ENCODE results near the gene UBR3.
"Not testable (repeated sequence)": the region's sequence is repeated elsewhere in the genome, so short reads cannot be mapped to it uniquely, and the experiment has no call there.

The UBR3 gene, protein sequence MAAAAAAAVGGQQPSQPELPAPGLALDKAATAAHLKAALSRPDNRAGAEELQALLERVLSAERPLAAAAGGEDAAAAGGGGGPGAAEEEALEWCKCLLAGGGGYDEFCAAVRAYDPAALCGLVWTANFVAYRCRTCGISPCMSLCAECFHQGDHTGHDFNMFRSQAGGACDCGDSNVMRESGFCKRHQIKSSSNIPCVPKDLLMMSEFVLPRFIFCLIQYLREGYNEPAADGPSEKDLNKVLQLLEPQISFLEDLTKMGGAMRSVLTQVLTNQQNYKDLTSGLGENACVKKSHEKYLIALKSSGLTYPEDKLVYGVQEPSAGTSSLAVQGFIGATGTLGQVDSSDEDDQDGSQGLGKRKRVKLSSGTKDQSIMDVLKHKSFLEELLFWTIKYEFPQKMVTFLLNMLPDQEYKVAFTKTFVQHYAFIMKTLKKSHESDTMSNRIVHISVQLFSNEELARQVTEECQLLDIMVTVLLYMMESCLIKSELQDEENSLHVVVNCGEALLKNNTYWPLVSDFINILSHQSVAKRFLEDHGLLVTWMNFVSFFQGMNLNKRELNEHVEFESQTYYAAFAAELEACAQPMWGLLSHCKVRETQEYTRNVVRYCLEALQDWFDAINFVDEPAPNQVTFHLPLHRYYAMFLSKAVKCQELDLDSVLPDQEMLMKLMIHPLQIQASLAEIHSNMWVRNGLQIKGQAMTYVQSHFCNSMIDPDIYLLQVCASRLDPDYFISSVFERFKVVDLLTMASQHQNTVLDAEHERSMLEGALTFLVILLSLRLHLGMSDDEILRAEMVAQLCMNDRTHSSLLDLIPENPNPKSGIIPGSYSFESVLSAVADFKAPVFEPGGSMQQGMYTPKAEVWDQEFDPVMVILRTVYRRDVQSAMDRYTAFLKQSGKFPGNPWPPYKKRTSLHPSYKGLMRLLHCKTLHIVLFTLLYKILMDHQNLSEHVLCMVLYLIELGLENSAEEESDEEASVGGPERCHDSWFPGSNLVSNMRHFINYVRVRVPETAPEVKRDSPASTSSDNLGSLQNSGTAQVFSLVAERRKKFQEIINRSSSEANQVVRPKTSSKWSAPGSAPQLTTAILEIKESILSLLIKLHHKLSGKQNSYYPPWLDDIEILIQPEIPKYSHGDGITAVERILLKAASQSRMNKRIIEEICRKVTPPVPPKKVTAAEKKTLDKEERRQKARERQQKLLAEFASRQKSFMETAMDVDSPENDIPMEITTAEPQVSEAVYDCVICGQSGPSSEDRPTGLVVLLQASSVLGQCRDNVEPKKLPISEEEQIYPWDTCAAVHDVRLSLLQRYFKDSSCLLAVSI (N-terminal part only)

DNA sequence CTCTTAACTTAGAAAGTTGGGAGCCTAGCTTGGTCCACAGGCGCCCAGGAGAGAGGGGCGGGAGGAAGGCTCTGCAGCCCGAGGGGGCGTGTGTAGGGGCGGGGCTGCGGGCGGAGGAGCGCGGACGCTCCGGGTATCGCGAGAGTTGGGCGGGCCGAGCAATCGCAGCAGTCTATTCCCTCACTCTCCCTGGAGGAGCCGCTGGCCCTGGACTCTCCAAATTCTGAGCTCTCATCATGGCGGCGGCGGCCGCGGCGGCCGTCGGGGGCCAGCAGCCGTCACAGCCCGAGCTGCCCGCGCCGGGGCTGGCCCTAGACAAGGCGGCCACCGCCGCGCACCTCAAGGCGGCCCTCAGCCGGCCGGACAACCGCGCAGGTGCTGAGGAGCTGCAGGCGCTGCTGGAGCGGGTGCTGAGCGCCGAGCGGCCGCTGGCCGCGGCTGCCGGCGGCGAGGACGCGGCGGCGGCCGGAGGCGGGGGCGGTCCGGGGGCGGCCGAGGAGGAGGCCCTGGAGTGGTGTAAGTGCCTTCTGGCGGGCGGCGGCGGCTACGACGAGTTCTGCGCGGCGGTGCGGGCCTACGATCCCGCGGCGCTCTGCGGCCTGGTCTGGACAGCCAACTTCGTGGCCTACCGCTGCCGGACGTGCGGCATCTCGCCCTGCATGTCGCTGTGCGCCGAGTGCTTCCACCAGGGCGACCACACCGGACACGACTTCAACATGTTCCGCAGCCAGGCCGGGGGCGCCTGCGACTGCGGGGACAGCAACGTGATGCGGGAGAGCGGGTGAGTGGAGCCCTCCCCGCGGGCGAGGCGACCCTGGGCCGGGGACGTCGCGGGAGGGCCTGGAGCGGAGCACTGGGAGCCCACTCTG, at the start of gene UBR3:
Gene UBR3 (plus strand): TSS at position 183 of the 869 bp plus-strand sequence. CDS start 54 bp downstream, at position 237.
- DNase-seq: peak; percentile 84

DNA sequence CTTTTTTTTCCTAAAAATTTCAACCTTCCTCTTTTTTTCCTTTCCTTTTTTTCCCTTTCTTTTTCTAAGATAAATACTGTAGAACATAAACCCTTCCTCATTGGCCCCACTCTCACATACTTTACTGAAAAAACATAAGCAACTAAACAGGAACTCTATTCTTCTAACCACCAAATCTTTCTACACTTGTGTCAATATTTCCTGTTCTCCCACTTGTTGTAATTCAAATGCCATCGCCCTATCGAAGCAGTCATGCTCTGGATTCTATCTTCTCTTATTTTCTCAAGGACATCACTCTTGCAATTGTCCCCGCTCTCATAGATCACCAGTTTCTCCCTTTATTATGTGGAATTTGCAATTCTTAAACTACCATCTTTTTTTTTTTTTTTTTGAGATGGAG, 48.8 kb upstream of the UBR3 start:
- no peak for DNase-seq

DNA sequence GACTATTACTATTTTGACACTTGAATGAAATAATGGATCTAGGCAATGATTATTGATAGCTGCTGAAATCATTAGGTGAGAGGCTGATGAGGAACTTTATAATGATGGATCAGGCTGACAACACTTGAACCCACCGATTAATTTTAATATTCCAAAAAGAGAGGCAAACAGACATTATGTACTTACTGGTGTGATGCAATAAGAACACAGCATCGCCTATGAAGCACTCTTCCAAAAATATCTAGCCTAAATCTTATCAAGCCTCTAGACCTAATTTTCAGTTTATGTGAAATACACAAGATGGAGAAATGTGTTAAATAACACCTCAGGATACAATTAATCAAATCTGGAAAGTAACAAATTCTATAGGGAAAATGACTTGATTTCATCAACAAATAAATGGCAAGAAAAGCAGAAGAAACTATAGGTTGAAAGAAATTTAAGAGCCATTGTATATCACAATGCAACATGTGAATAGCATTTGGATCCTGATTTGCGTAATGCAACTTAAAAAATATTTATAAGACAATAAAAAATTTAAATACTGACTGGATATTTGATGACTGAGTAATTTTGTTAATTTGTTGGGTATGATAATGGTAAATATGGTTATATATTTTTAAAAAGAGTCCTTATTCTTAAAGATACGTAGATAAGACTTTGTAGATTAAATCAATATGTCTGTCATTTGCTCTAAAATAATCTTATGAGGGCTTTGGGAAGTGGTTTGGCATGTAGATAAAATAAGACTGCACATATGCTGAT, 45.8 kb upstream of the UBR3 start:
- DNase-seq: no peak

DNA sequence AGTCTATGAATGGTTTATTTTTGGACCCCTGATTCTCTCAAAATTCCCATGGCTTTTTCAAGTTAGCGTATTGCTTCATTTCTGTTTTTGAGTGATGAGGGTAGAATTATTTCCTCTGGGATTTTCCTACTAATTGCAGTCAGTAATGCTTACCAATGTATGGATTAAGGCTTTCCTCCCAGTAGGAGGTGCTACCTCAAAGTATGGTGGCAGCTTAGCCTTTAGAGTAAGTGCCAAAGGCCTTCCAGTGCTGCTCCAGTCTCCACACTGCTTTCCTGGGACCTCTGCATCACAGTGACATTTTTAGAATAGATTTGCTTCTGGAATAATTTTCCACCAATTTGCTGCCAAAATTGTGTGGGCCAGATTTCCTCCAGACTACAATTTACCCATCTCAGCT, 44.7 kb upstream of the UBR3 start:
- DNase-seq: no peak

DNA sequence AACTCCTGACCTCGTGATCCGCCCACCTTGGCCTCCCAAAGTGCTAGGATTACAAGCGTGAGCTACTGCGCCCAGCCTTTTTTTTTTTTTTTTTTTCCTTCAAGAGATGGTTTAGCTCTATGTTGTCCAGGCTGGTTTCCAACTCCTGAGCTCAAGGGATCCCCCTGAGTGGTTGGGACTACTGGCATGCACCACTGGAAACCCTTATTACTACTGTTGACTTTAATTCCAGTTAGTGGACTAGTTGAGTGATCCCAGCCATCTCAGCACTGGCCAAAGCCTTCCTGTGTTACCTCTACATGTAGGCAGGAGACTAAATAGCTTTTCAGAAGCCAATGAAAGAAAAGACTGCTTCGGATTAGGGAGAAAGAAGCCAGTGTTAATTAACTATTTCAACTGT, 36.7 kb upstream of the UBR3 start:
- DNase-seq: no peak

DNA sequence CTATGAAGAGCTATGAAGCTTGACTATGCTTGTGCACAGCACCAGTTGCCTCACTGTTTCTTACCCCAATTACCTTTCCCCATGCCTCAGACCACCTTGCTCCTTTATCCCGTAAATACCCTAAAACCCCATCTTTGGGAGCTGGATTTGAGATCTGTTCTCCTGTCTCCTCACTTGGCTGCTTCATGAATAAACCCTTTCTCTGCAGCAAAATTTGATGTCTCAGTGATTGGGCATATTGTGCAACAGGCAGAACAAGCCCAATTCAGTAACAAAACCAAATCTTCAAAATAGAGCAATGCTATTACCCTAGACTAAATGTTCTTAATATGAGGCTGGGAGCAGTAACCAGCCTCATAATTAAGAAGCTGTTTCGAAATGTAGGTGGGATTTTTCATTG, 32.1 kb upstream of the UBR3 start:
- DNase-seq: no peak

DNA sequence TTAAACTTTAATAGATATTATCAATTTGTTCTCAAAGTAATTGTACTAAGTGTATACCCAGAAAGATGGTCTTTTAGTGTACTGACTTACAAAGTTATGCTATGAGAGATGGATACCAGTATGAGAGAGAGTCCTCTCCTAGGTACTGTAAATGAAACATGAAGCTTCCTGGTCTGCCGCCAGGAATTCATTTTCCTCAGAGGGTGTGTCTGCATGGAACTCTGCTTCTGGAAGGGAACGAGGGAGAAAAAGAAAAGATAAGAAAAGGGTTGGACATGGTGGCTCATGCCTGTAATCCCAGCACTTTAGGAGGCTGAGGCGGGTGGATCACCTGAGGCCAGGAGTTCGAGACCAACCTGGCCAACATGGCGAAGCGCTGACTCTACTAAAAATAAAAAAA, 30.8 kb upstream of the UBR3 start:
- DNase-seq: no peak

DNA sequence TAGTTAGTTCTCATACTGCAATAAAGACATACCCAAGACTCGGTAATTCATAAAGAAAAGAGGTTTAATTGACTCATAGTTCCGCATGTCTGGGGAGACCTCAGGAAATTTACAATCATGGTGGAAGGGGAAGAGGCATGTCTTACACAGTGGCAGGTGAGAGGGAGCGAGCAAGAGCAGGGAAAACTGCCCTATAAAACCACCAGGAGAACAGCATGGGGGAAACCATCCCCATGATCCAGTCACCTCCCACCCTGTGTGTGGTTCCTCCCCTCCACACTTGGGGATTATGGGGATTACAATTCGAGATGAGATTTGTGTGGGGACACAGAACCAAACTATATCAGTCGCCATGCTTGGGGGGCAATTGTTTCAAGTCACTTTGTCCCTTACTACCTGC, 29.7 kb upstream of the UBR3 start:
- DNase-seq: no peak

DNA sequence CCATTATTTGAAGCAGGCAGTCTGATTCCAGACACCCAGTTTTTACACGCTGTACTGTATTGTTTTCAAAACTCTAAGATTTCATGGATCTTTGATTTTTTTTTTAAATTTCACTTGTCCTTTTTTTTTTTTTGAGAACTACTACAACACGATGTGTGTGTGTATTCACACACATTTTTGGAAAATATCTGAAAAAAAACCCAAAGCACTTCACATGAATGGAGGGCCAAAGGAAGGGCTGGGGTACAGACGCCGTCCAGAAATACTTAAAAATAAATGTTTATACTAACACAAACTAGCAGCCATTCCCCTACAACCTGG, 28.9 kb upstream of the UBR3 start:
- DNase-seq: no peak

DNA sequence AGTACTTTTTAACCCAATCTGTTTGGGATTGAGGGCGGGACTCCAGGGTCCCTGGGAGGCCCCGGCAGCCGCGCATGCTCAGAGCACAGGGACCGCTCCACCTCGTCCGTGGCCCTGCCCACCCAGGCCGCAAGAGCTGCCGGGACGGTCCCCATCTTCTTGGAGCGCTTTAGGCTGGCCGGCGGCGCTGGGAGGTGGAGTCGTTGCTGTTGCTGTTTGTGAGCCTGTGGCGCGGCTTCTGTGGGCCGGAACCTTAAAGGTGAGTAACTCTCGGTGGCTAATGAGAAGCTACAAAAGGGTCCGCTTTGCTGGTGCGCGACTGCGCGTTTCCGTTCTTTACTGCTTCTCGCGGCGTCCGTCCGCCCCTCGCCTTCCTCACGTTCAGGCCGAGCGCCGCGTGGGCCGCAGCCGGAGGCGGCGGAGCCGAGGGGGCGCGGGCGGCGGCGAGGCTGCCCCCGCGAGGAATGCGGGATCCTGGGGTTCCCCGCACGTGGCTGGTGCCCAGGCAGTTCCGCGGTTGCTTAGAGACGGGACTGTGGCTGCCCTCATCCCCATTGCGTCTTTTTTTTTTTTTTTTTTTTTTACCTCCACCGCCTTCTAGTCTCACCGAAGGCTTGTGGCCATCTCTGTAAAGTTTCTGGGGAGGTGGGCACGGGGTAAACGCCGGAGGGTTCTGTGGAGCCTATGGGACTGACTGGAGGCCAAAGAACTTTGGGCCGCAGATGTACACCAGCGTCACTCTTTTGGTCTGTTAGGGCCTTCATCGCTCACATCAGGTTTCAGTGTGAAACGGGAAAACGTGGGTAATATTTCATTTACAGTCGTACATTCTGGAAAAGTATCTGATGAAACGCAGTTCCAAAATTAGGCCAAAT, 28.3 kb upstream of the UBR3 start, which contains the start of gene SSB:
Gene SSB (plus strand): TSS at position 154 of the 875 bp plus-strand sequence. CDS start 2,090 bp downstream, outside the sequence.
- DNase-seq: peak; percentile 91

DNA sequence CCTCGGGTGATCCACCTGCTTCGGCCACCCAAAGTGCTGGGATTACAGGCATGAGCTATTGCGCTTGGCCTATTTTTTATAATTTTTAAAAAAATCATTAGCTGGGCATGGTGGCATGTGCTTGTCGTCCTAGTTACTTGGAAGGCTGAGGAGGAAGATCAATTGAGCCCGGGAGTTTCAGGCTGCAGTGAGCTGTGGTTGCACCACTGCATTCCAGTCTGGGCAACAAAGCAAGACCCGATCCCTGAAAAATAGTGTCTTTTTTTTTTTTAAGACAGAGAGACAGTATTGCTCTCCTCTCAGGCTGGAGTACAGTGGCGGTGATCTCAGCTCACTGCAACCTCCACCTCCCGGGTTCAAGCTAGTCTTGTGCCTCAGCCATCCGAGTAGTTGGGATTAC, 23.8 kb upstream of the UBR3 start:
- DNase-seq: no peak

DNA sequence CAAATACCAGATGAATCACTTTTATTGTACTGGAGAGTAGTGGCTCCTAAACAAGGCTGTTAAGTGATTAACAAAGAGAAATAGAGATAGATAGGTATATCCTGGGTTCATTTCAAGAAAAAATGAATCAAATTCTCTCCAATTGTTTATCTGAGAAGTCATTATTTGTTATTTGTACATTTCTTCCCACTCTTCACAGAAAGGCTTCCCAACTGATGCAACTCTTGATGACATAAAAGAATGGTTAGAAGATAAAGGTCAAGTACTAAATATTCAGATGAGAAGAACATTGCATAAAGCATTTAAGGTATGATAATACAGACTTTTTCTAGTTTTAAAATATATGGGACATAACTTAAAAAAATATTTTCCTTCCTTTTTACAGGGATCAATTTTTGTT, 20.7 kb upstream of the UBR3 start:
- no peak for DNase-seq

DNA sequence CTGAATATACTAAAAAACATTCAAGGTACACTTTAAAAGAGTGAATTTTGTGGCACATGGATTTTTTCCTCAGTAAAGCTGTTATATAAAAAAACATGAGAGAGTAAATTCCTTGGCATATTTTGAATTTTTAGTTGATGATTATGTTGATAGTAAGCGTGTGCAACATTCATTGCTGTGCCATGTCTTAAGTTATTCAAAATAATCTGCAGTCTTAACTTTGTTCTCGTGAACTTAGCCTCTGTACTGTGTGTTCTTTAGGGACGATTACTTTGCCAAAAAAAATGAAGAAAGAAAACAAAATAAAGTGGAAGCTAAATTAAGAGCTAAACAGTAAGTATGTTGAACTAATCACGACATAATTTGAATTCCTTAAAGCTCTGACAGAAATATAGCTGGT, 19.0 kb upstream of the UBR3 start:
- DNase-seq: no peak

DNA sequence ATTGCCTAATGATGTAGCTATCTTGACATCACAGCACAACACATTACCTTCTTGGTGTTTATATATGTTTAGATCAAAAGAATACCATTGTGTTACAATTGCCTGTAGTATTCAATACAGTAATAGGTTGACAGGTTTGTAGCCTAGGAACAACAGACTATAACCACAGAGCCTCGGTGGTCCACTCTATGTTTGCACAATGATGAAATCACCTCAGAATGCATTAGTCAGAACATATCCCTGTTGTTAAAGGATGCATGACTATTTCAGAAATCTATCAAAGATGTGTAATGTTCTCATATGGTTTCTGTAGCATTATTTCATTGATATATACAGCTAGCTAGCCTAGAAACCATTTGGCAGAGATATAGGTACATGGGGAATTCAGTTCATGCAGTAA, 11.4 kb upstream of the UBR3 start:
- no peak for DNase-seq

DNA sequence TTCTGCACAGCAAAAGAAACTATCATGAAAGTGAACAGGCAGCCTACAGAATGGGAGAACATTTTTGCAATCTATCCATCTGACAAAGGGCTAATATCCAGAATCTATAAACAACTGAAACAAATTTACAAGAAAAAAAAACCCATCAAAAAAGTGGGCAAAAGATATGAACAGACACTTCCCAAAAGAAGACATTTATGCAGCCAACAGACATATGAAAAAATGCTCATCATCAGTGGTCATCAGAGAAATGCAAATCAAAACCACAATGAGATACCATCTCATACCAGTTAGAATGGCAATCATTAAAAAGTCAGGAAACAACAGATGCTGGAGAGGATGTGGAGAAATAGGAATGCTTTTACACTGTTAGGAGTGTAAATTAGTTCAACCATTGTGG, 10.3 kb upstream of the UBR3 start:
- not testable (repeated sequence) for DNase-seq

DNA sequence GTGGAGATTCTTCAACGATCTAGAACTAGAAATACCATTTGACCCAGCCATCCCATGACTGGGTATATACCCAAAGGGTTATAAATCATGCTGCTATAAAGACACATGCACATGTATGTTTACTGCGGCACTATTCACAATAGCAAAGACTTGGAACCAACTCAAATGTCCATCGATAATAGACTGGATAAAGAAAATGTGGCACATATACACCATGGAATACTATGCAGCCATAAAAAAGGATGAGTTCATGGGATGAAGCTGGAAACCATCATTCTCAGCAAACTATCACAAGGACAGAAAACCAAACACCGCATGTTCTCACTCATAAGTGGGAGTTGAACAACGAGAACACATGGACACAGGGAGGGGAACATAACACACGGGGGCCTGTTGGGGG, 9.9 kb upstream of the UBR3 start:
- not testable (repeated sequence) for DNase-seq

DNA sequence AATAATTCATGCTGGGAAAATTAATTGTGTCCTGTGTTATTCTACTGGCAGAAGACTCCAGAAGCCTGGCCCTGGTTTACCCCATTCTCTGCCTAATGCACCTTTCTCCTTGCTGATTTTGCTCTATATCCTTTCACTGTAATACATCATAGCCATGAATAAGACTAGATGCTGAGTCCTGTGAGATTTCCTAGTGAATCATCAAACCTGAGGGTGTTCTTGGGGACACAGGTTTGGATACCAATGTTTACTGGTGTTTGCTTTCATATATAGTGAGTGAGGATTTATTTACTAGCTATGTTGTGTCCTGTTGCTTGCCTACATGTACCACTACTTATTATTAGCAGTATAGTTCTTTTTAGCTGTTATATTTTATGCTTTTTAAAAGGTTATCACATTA, 9.0 kb upstream of the UBR3 start:
- DNase-seq: no peak

DNA sequence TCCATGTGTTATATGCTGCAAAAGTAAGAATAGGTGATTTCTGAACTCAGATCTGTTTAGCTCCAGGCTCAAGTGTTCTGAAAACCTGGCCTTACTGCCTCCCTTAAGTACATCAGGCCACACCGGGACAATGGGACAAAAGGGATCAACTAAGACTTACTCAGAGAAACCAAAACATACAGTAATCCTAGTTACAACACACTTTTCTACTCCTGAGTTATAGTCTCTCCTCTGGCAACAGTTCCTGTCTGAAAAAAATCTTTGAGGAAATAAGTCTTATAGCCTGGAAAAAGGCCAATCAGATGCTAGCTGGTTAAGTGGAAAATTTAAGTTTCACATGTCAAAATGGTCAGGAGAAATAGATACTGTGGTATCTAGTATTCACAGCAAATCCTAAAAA, 8.1 kb upstream of the UBR3 start:
- no peak for DNase-seq

DNA sequence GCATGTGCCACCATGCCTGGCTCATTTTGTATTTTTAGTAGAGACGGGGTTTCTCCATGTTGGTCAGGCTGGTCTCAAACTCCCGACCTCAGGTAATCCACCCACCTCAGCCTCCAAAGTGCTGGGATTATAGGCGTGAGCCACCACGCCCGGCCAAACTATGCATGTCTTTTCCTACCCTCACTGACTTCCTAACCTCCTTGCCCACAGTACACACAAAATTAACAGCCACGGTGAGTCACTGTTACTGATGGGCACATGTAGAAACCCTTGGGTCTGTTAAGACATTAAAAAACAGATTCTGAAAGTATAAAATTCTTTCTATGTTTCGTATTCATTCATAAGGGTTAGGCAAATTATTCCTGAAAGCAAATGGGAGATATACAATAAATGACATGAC, 7.2 kb upstream of the UBR3 start:
- not testable (repeated sequence) for DNase-seq

DNA sequence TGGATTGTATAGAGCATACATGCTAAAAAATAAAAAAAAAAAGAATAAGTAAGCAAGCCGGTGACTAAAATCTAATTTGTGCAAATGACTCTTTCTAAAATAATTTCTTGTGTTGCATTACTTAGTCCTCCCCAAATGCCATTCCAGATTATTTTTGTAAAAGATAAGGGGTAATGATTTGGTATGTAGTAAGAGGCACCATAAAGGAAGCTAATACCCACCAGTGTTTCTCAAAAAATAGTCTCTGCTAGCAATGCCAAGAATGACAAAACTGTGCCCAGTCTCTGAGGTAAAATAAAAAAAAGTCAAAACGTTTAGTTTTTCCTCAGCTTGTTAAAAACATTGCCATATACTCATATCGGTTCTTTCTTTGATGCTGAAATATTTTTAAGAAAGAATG, 5.2 kb upstream of the UBR3 start:
- DNase-seq: no peak

Data from activated effector memory CD4-positive, alpha-beta T cell treated with Interleukin-2 at 50 U/mL for 16 hours (primary cell).